ENCODE measurements around the gene SET. TPM values are rescaled to one million over a fixed set of nuclear protein-coding genes. Genes with fewer than 3 reads are reported as not detected.

The SET gene
- total and polyA plus RNA-seq, 2 of the 13 experiments (the other 11 are each of a cell fraction or from before 2014, with no cell fraction given): 94.2 to 611 TPM

- intact Hi-C loops (cut with micrococcal nuclease; ENCODE audit: unreplicated experiment): no loop called here
- Histone ChIP-seq H3K27me3 (ENCODE audit: control insufficient read depth in 1 of 2, insufficient read depth in 2 of 2, low read length in 2 of 2) (no peaks in the 10 kb centered on the region), H3K4me2 (ENCODE audit: low read depth, low read length) (peak within 1 kb of the TSS; percentile 98), H3K9ac (ENCODE audit: insufficient read depth, low read depth, low read length) (peak within 1 kb of the TSS; percentile 100), H3K4me1 (ENCODE audit: insufficient read depth, low read length) (peaks cover 5% of the 10 kb centered on the region; the same call in 1 of the 2 replicates), H2AFZ (ENCODE audit: low read length) (peak within 1 kb of the TSS; percentile 97), H3K27ac (ENCODE audit: extremely low read length, insufficient read depth, low read length) (peak within 1 kb of the TSS; percentile 100), H3K36me3 (replicated peaks in 1 of 2; ENCODE audit: control insufficient read depth in 1 of 2, insufficient read depth in 2 of 2, low read length in 2 of 2) (no peaks in the 10 kb centered on the region), H3K4me3 (replicated peaks in 1 of 3; ENCODE audit: insufficient read depth in 1 of 3, low read depth in 2 of 3, low read length in 3 of 3) (peak within 1 kb of the TSS; percentile 68 to 84 (median 73)), H3K9me3 (ENCODE audit: low read length) (no peaks in the 10 kb centered on the region), H4K20me1 (ENCODE audit: insufficient read depth, low read length) (no peaks in the 10 kb centered on the region), H3K79me2 (ENCODE audit: insufficient read depth, low read length) (no peaks in the 10 kb centered on the region)
- FAIRE-seq (peak; percentile 42), ATAC-seq (peak; percentile 98), DNase-seq (ENCODE audit: low spot score) (peak; percentile 87)
- WGBS (ENCODE audit: low lambda C conversion rate): 3% methylated on average over 10 of the region's 86 CpGs
- in situ Hi-C loops (cut with HindIII; ENCODE audit: extremely low pct_ligation_motif_present, low pct_unique_long_range_greater_than_20kb): no loop called here
- CTCF ChIA-PET (ENCODE audit: low intra/inter-chr PET ratio, low total read pairs): no interaction called here
- TSS peak; percentile 95 for BruUV-seq (replicated peaks)
- POLR2A ChIA-PET: interaction anchor here (1.0 to 2.9 kb wide), 7 partner anchors 21 to 68 kb away, joined by 3 to 12 read pairs (median 4); partner anchors contain the start of genes SET and ZDHHC12
- TF ChIP-seq, protein P1, sequence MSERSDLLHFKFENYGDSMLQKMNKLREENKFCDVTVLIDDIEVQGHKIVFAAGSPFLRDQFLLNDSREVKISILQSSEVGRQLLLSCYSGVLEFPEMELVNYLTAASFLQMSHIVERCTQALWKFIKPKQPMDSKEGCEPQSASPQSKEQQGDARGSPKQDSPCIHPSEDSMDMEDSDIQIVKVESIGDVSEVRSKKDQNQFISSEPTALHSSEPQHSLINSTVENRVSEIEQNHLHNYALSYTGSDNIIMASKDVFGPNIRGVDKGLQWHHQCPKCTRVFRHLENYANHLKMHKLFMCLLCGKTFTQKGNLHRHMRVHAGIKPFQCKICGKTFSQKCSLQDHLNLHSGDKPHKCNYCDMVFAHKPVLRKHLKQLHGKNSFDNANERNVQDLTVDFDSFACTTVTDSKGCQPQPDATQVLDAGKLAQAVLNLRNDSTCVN (CRISPR knock-in tag; IDR thresholded peaks at IDR 0.05; ENCODE audit: borderline replicate concordance): peak; percentile 56; the same call in 1 of the 2 replicates
- peak; percentile 68 for TF ChIP-seq MED8 (CRISPR knock-in tag; IDR thresholded peaks at IDR 0.05; ENCODE audit: insufficient replicate concordance)
- TF ChIP-seq ZZZ3 (CRISPR knock-in tag; IDR thresholded peaks at IDR 0.05; ENCODE audit: borderline replicate concordance): peak; percentile 71; the same call in 1 of the 2 replicates
- 0 out of 2 replicates have a peak, but pooled peaks have one; percentile 84 for TF ChIP-seq REL (CRISPR knock-in tag; conservative IDR thresholded peaks at IDR 0.05)
- TF ChIP-seq ZNF652 (CRISPR knock-in tag; IDR thresholded peaks at IDR 0.05; ENCODE audit: borderline replicate concordance, low read depth): no peak
- TF ChIP-seq, protein P2, sequence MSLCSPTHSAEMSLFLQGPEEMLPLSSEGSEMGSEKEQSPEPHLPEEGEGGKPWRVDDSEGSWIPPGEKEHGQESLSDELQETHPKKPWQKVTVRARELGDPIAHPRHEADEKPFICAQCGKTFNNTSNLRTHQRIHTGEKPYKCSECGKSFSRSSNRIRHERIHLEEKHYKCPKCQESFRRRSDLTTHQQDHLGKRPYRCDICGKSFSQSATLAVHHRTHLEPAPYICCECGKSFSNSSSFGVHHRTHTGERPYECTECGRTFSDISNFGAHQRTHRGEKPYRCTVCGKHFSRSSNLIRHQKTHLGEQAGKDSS (CRISPR knock-in tag; IDR thresholded peaks at IDR 0.05; ENCODE audit: borderline replicate concordance, low read depth): no peak
- TF ChIP-seq GTF2F1 (IDR thresholded peaks at IDR 0.05; ENCODE audit: low read length): no peak
- TF ChIP-seq, protein P3, sequence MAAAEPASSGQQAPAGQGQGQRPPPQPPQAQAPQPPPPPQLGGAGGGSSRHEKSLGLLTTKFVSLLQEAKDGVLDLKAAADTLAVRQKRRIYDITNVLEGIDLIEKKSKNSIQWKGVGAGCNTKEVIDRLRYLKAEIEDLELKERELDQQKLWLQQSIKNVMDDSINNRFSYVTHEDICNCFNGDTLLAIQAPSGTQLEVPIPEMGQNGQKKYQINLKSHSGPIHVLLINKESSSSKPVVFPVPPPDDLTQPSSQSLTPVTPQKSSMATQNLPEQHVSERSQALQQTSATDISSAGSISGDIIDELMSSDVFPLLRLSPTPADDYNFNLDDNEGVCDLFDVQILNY (CRISPR knock-in tag; conservative IDR thresholded peaks at IDR 0.05): peak; percentile 90
- TF ChIP-seq ZNF143 (CRISPR knock-in tag; IDR thresholded peaks at IDR 0.05): peak; percentile 65; the same call in 1 of the 2 replicates
- TF ChIP-seq ZNF18 (CRISPR knock-in tag; IDR thresholded peaks at IDR 0.05; ENCODE audit: insufficient replicate concordance): peak; percentile 82
- no peak; the same call in 1 of the 2 replicates for TF ChIP-seq CEBPG (CRISPR knock-in tag; IDR thresholded peaks at IDR 0.05)
- TF ChIP-seq ZNF10 (CRISPR knock-in tag; IDR thresholded peaks at IDR 0.05; ENCODE audit: borderline replicate concordance, low read depth): no peak
- no peak for TF ChIP-seq ZNF513 (CRISPR knock-in tag; conservative IDR thresholded peaks at IDR 0.05)
- peak; percentile 72 for TF ChIP-seq JARID2 (CRISPR knock-in tag; IDR thresholded peaks at IDR 0.05; ENCODE audit: insufficient replicate concordance)
Observed at GRCh38 chr9:128656416-128657343, 32.3 kb upstream of the SET start, which contains the start of gene DYNC2I2. Gene DYNC2I2 (minus strand): TSS chr9:128656847. CDS start chr9:128656726, 121 bp downstream.
